ENCODE measurements around the gene AGPAT3. TPM values are rescaled to one million over a fixed set of nuclear protein-coding genes. Genes with fewer than 3 reads are reported as not detected.

The AGPAT3 gene
- total RNA-seq, 1 donor = 47.4 TPM

- no peak for TF ChIP-seq CTCF (IDR thresholded peaks at IDR 0.05; ENCODE audit: extremely low read depth, low read depth, low read length)
- no peak for DNase-seq (ENCODE audit: insufficient read length, low spot score, missing footprints)
- Histone ChIP-seq H2AFZ (ENCODE audit: low read length) (no peak overlapping the region), H4K20me1 (ENCODE audit: insufficient read depth, low read length) (peaks cover 65% of the 10 kb centered on the region), H3K27ac (ENCODE audit: low read depth, low read length) (no peak overlapping the region), H3K4me1 (ENCODE audit: insufficient read depth, low read length) (peaks cover 6% of the 10 kb centered on the region), H3K4me3 (ENCODE audit: insufficient read depth, low read length) (no peak overlapping the region), H3K4me2 (ENCODE audit: insufficient read depth, low read length) (peak overlapping the region; percentile 85), H3K9me3 (ENCODE audit: low read depth, low read length) (peaks cover 5% of the 10 kb centered on the region), H3K27me3 (ENCODE audit: insufficient read depth, low read length) (no peaks in the 10 kb centered on the region), H3K79me2 (ENCODE audit: insufficient read depth, low read length) (peaks cover 76% of the 10 kb centered on the region), H3K36me3 (ENCODE audit: insufficient read depth, low read length) (peaks cover 8% of the 10 kb centered on the region)
Measured at GRCh38 chr21:43916076-43916475, 51.1 kb downstream of the AGPAT3 start.

- peak overlapping the region; percentile 85 for H3K4me2 ChIP-seq (ENCODE audit: insufficient read depth, low read length)
- DNase-seq (ENCODE audit: insufficient read length, low spot score, missing footprints) = peak; percentile 90
- H3K4me1 ChIP-seq (ENCODE audit: insufficient read depth, low read length) = peaks cover 6% of the 10 kb centered on the region
- H3K36me3 ChIP-seq (ENCODE audit: insufficient read depth, low read length) = peaks cover 8% of the 10 kb centered on the region
- peaks cover 5% of the 10 kb centered on the region for H3K9me3 ChIP-seq (ENCODE audit: low read depth, low read length)
- peak overlapping the region; percentile 70 for H3K4me3 ChIP-seq (ENCODE audit: insufficient read depth, low read length)
- H4K20me1 ChIP-seq (ENCODE audit: insufficient read depth, low read length) = peaks cover 64% of the 10 kb centered on the region
- peak overlapping the region; percentile 24 for H3K27ac ChIP-seq (ENCODE audit: low read depth, low read length)
- H3K79me2 ChIP-seq (ENCODE audit: insufficient read depth, low read length) = peaks cover 75% of the 10 kb centered on the region
- H3K27me3 ChIP-seq (ENCODE audit: insufficient read depth, low read length) = no peaks in the 10 kb centered on the region
- TF ChIP-seq CTCF (IDR thresholded peaks at IDR 0.05; ENCODE audit: extremely low read depth, low read depth, low read length) = no peak
- H2AFZ ChIP-seq (ENCODE audit: low read length) = no peak overlapping the region
Measured at GRCh38 chr21:43916691-43917514, 51.9 kb downstream of the AGPAT3 start.

GRCh38 chr21:43917515-43918384 lies 52.7 kb downstream of the AGPAT3 start:
- no peaks in the 10 kb centered on the region for H3K27me3 ChIP-seq (ENCODE audit: insufficient read depth, low read length)
- H4K20me1 ChIP-seq (ENCODE audit: insufficient read depth, low read length) = peaks cover 67% of the 10 kb centered on the region
- H3K79me2 ChIP-seq (ENCODE audit: insufficient read depth, low read length) = peaks cover 75% of the 10 kb centered on the region
- DNase-seq (ENCODE audit: insufficient read length, low spot score, missing footprints) = peak; percentile 59
- H3K27ac ChIP-seq (ENCODE audit: low read depth, low read length) = no peak overlapping the region
- peaks cover 2% of the 10 kb centered on the region for H3K36me3 ChIP-seq (ENCODE audit: insufficient read depth, low read length)
- peaks cover 2% of the 10 kb centered on the region for H3K9me3 ChIP-seq (ENCODE audit: low read depth, low read length)
- peak overlapping the region; percentile 70 for H3K4me3 ChIP-seq (ENCODE audit: insufficient read depth, low read length)
- H3K4me2 ChIP-seq (ENCODE audit: insufficient read depth, low read length) = peak overlapping the region; percentile 85
- H2AFZ ChIP-seq (ENCODE audit: low read length) = no peak overlapping the region
- no peak for TF ChIP-seq CTCF (IDR thresholded peaks at IDR 0.05; ENCODE audit: extremely low read depth, low read depth, low read length)
- H3K4me1 ChIP-seq (ENCODE audit: insufficient read depth, low read length) = peaks cover 6% of the 10 kb centered on the region

Measured in osteoblast (primary cell).